Heart right ventricle (tissue), 16 donors: Measurements from ENCODE around the gene HPD. TPM values are rescaled to one million over a fixed set of nuclear protein-coding genes. Genes with fewer than 3 reads are reported as not detected.
A peak's percentile ranks its signal among the peaks of the same experiment; 100 is the strongest.
"Not testable (repeated sequence)": the region's sequence is repeated elsewhere in the genome, so short reads cannot be mapped to it uniquely, and the experiment has no call there.

Source experiments
- ATAC-seq, 8 donors: fragments of 200-7000 bp; cut with Tn5 transposase; one replicate each; pipeline ENCODE4 v1.9.1; 2020; ENCODE audit warnings: mild to moderate bottlenecking in 8 of 8, moderate library complexity in 8 of 8, moderate number of reproducible peaks in 1 of 8
- DNase-seq, 2 donors: peaks; one replicate each; pipeline ENCODE4 v3.0.0-alpha.2; 2020
- H3K27ac ChIP-seq, 10 donors: fragments of 200-600 bp; sonication (generic) in 2 of 10; one replicate each; pipeline versions ENCODE4 v1.5.0 to v1.8.0; 2020 to 2022; ENCODE audit warnings: mild to moderate bottlenecking in 3 of 10
- H3K27me3 ChIP-seq, 7 donors: fragments of 200-600 bp; one replicate each; pipeline ENCODE4 v1.8.0; 2021 to 2022; ENCODE audit warnings: mild to moderate bottlenecking in 2 of 7
- H3K36me3 ChIP-seq, 9 donors: fragments of 200-600 bp; sonication (generic) in 1 of 9; one replicate each; pipeline versions ENCODE4 v1.5.0 to v1.8.0; 2020 to 2022; ENCODE audit warnings: mild to moderate bottlenecking in 2 of 9
- H3K4me1 ChIP-seq, 9 donors: fragments of 200-600 bp; sonication (generic) in 1 of 9; one replicate each; pipeline versions ENCODE4 v1.5.0 to v1.8.0; 2020 to 2022; ENCODE audit warnings: mild to moderate bottlenecking in 4 of 9
- H3K4me3 ChIP-seq, 10 donors: fragments of 200-600 bp; sonication (generic) in 2 of 10; one replicate each; pipeline versions ENCODE4 v1.5.0 to v1.8.0; 2020 to 2022; ENCODE audit warnings: mild to moderate bottlenecking in 7 of 10, moderate library complexity in 2 of 10
- H3K9me3 ChIP-seq, 11 donors: fragments of 200-600 bp in 10 of 11; sonication (generic) in 2 of 11; one replicate each; pipeline versions ENCODE4 v1.5.0 to v1.8.0; 2013 to 2022; ENCODE audit warnings: mild to moderate bottlenecking in 2 of 11, control low read depth in 1 of 11, moderate library complexity in 1 of 11
- CTCF ChIP-seq, 9 donors: fragments of 200-600 bp; sonication (generic) in 2 of 9; IDR thresholded peaks; one replicate each; pipeline versions ENCODE4 v1.5.0 to v1.8.0; 2021 to 2022; ENCODE audit warnings: antibody characterized with exemption in 9 of 9, mild to moderate bottlenecking in 5 of 9, moderate library complexity in 1 of 9
- WGBS, 2 donors: extraction: QIAGEN DNeasy Blood & Tissue Kit; methylation state at CpG; one replicate each; pipeline ENCODE4 v1.1.7; 2013; ENCODE audit warnings: inconsistent platforms in 1 of 2; 5-methylcytosine and 5-hydroxymethylcytosine counted together
- intact Hi-C, 10 donors: fragments of 100-400 bp; cut with DNase I; formaldehyde crosslinking; loops; one replicate each; pipeline versions ENCODE4 v1.11.1 to v1.14.2; 2022
- polyA plus RNA-seq, 2 donors: library from polyadenylated mRNA; stranded (reverse); fragments of 200-250 nt; gene quantifications; one replicate each; pipeline ENCODE4 v1.2.3, GENCODE V29; 2013
- total RNA-seq, 10 donors: library from RNA; stranded (reverse); fragmentation: NEBNext Ultra II Directional in 3 of 10; extraction: Animal tissue kit (Norgen Biotek cat#: 25700) in 3 of 10; gene quantifications; one replicate each; pipeline versions ENCODE4 v1.2.1 to v1.2.4, GENCODE V29; 2021 to 2023
- donor health status: Arrhythmogenic right ventricular cardiomyopathy.
- donor health status: ischemic (EF 13 %, LVEDD 7.1; RV severe dilation, severe dysfunction).
- donor health status: healthy with polysubstance abuse.
- donor health status: DM: no; HTN: yes; CAD: no.
- donor health status: DM: no; HTN: no; CAD: no.
- donor health status: ischemic (EF 25% LVEDD 6.9; RV normal size, moderate dysfunction).
- donor health status: ischemic (EF 25% LVEDD 5.7; RV mildly dilated, moderate dysfunction).
- donor health status: healthy.
- donor health status: DM: yes; HTN: yes; CAD: no.
- donor health status: Ischemic cardiomyopathy.
- donor health status: ischemic (EF 35%, LVEDD 5.7; RV mildly dilated, moderate dysfunction).
- donor health status: nonischemic (EF 11% LVEDD 7.7; RV severe dilation, severe dysfunction).
- donor health status: DM: yes; HTN: yes; CAD: no.
- donor health status: PGD.
- donor health status: ischemic (EF 29% LVEDD 5.4; RV normal size, mild dysfunction).
- donor health status: nonischemic (EF 23%, LVEDD 6.1; RV moderate dilation, normal function).

Gene HPD
- total and polyA plus RNA-seq, 12 donors, result 0.24 to 3.4 (median 1.2) TPM

DNA sequence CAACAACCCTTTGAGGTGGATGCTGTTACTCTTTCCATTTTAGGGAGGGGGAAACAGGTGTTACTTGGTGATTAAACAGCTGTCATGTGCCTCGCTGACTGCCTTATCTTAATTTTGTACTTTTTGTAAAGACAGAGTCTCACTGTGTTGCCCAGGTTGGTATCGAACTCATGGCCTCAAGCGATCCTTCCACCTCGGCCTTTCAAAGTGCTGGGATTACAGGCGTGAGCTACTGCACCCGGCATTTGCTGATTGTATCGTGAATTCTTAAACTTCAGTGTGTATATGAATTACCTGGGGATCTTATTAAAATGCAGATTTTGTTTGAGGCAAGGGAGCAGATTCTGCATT is 30.6 kb upstream of the HPD start:
- peak overlapping the region; percentile 62 to 99 (median 92) for H3K4me3 ChIP-seq
- TF ChIP-seq CTCF (IDR thresholded peaks at IDR 0.05), result no peak
- H3K27me3 ChIP-seq, result no peaks in the 10 kb centered on the region
- no peaks in the 10 kb centered on the region for H3K9me3 ChIP-seq
- peak overlapping the region in 9 of 10 donors; percentile 85 to 98 (median 97) for H3K27ac ChIP-seq
- WGBS, 2 donors, result 1 to 2% methylated on average over 7 of the region's 7 CpGs
- ATAC-seq (no peak), DNase-seq (no peak)
- peaks cover 8 to 33% (median 27%) of the 10 kb centered on the region in 9 donors for H3K4me1 ChIP-seq
- H3K36me3 ChIP-seq, result peaks cover 0 to 30% (median 0%) of the 10 kb centered on the region in 9 donors
- intact Hi-C loops, result loop anchor here in 7 of 10 donors (2.0 to 10.0 kb wide), 9 partner anchors 50 to 192 kb away; partner anchors contain the start of gene TMEM120B (in 1 of the 7)

- peak; percentile 99 to 100 (median 99) for ATAC-seq
- peak within 1 kb of the TSS; percentile 62 to 99 (median 92) for H3K4me3 ChIP-seq
- H3K36me3 ChIP-seq, result peaks cover 0 to 28% (median 0%) of the 10 kb centered on the region in 9 donors
- no peaks in the 10 kb centered on the region for H3K9me3 ChIP-seq
- DNase-seq, result peak; percentile 98
- H3K4me1 ChIP-seq, result peaks cover 8 to 31% (median 24%) of the 10 kb centered on the region in 9 donors
- peak; percentile 35 to 79 (median 66) for TF ChIP-seq CTCF (IDR thresholded peaks at IDR 0.05)
- intact Hi-C loops, result loop anchor here in 8 of 10 donors (1.0 to 10.0 kb wide), 12 partner anchors 50 to 192 kb away; partner anchors contain the start of gene TMEM120B (in 1 of the 8)
- 0 to 1% methylated on average over 67 of the region's 67 CpGs for WGBS, 2 donors
- H3K27me3 ChIP-seq, result no peaks in the 10 kb centered on the region
- peak within 1 kb of the TSS; percentile 79 to 98 (median 96) for H3K27ac ChIP-seq
Measured at GRCh38 chr12:121888478-121889273, 30.0 kb upstream of the HPD start, which contains the start of gene PSMD9. Gene PSMD9, plus strand, starts transcription at chr12:121888790. Its CDS starts 67 bp downstream, at chr12:121888857.

- TF ChIP-seq CTCF (IDR thresholded peaks at IDR 0.05), result peak in 1 of 9 donors; percentile 45
- DNase-seq (no peak), ATAC-seq (no peak)
- Histone ChIP-seq H3K9me3 (no peaks in the 10 kb centered on the region), H3K36me3 (peaks cover 0 to 22% (median 0%) of the 10 kb centered on the region in 9 donors), H3K4me3 (peak overlapping the region; percentile 62 to 99 (median 92)), H3K4me1 (peaks cover 8 to 30% (median 24%) of the 10 kb centered on the region in 9 donors), H3K27ac (peak overlapping the region in 9 of 10 donors; percentile 85 to 98 (median 97)), H3K27me3 (no peaks in the 10 kb centered on the region)
- intact Hi-C loops, result loop anchor here in 8 of 10 donors (1.0 to 10.0 kb wide), 12 partner anchors 49 to 191 kb away; partner anchors contain the start of gene TMEM120B (in 1 of the 8)
- WGBS, 2 donors, result 62 to 64% methylated on average over 6 of the region's 6 CpGs
Measured at GRCh38 chr12:121888083-121888477, 29.4 kb upstream of the HPD start.

- not testable (repeated sequence) for H3K4me3 ChIP-seq, H3K27me3 ChIP-seq, H3K36me3 ChIP-seq, H3K9me3 ChIP-seq, H3K27ac ChIP-seq, DNase-seq, ATAC-seq
- peaks cover 7 to 18% (median 15%) of the 10 kb centered on the region in 9 donors for H3K4me1 ChIP-seq
- WGBS, 2 donors, result 88 to 90% methylated on average over 11 of the region's 11 CpGs
- intact Hi-C loops, result loop anchor here in 6 of 10 donors (5.0 to 10.0 kb wide), 6 partner anchors 50 to 188 kb away; partner anchors contain the start of gene TMEM120B (in 1 of the 6)
Measured at GRCh38 chr12:121885129-121885528, 26.5 kb upstream of the HPD start.
